GM21723 (cell line): ENCODE data around the gene CACNA1C.

Experiments used
- ATAC-seq: cut with Tn5 transposase; IDR thresholded peaks from one replicate; pipeline ENCODE4 v1.9.1; 2021; ENCODE audit warnings: mild to moderate bottlenecking, moderate library complexity; ENCODE audit not compliant: unreplicated experiment

CACNA1C gene

GRCh38 chr12:2192231-2192630, 139.4 kb downstream of the CACNA1C start:
- ATAC-seq, result no peak

DNA sequence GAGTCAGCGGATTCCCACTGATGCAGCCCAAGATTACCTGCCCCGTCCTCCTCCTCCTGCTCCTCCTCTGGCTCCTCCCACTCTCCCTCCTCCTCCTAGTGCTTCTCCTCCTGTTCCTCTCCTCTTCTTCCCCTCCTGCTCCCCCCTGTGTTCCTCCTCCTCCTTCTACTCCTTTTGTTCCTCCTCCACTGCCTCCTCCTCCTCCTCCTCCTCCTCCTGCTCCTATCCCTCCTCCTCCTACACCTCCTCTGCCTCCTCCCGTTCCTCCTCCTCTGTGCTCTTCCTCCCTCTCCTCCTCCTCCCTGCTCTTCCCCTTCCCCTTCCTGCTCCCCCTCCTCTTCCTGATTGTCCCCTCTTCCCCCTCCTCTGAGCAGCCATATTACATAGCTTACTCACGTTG, 141.3 kb downstream of the CACNA1C start:
- no peak for ATAC-seq

GRCh38 chr12:2194571-2194970, 141.8 kb downstream of the CACNA1C start:
- no peak for ATAC-seq

DNA sequence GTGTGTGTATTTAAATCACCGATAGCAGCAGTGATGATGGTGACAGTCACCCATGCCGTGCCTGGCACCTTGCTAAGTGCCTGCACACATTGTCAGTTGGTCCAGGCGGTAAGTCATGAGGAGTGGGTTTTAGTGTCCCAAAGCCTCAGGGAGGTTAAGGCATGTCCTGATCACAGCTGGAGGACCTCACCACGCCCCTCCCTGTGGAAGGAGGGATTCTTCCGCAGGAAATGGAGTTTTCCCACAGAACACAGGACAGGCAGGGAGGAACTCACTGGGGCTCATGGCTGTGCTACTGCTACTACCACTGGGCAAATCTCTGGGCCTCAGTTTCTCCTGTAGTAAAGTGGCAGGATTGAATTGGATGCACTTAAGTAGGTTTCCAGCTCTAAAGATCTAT, 142.3 kb downstream of the CACNA1C start:
- ATAC-seq, result no peak

- no peak for ATAC-seq
Measured at GRCh38 chr12:2198005-2198501, 145.3 kb downstream of the CACNA1C start.

GRCh38 chr12:2198542-2198941, 145.8 kb downstream of the CACNA1C start:
- ATAC-seq, result no peak

DNA sequence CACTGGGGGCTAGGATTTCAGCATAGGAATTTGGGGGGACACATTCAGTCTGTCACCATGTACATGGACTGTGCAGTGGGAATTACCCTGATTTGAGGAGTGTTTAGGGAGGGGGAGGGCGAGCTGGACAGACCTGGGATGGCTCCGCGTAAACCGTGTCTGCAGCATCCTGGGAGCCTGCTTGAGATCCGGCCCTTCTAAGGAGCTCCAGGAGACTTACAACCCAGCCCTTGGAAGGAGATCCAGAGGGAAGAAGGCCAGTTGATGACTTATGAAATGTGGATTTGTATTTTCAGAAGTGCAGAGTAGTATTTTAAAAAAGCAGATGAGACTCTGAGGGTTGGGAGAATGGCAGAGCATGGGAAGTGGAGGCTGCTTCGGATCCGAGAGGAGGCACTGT, 153.2 kb downstream of the CACNA1C start:
- ATAC-seq, result no peak

DNA sequence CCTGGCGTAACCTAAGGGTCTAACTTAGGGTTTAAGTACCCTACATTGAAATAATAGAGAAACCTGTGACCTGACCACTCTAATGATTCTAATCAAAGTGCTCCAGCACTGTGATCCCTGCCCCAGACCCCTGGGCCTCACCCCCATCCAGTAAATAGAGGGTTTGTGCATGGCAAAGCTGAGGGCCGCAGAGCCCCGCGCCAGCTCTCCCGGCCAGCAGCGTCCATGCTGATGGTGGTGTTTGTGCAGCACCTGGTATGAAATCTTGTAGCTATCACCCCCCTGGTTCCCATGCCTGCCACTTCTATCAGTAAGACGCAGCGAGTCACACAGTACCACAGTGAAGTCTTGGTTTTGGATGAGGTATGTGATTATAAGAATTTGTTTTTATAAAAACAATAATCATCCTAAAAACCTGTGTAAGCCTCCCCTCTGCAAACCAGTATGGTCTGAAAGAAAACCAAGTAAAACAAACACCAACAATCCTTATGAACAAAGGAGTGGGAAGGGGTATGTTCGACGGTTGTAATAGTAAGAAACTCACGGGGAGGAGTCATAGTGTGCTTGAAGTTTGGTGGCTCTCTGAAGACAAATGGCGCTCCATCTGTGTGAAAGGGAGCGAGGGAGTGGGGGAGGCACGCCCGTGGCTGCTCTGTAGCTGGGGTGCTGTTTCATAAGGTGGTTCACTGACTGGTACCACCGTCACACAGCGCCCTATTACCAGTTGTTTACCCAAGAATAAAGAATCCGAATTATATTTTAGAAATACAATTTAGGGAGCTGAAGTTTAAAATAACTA, 156.2 kb downstream of the CACNA1C start:
- no peak for ATAC-seq

DNA sequence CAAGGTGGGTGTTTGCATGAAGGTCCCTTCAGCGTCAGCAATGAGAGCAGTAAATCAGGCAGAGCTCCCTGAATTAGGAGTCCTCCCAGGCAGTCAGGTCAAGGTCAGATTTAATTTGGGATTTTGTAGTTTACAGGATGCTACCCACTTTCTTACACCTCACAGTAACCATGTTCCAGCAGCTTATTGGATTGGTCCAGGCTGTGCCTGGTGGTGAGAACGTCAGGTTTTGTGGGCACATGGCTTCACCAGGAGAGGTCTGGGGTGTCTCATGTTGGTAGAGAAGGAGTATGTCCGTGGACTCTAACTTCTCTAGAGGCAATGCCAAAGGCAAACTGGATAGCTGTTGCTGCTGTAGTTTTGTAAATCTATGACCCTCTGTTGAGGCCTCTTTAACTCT, 158.3 kb downstream of the CACNA1C start:
- ATAC-seq, result no peak

DNA sequence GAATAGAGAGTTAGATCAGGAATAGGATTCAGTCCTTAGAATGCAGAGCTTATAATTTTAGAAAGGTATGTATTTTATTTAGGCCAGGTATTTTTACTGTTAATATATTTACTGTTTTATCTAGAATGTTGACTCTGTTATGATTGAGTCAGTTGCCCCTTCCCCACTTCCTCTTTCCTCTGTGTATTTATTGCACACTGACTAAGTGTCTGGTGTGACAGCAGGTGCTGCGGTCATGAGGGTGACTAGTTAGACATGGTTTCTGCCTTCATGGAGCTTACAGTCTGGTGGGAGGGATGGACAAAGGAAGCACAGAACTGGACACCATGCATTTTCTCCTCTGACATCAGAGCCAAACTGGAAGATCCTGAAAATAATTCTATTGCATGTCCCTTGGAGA, 159.8 kb downstream of the CACNA1C start:
- ATAC-seq, result no peak

DNA sequence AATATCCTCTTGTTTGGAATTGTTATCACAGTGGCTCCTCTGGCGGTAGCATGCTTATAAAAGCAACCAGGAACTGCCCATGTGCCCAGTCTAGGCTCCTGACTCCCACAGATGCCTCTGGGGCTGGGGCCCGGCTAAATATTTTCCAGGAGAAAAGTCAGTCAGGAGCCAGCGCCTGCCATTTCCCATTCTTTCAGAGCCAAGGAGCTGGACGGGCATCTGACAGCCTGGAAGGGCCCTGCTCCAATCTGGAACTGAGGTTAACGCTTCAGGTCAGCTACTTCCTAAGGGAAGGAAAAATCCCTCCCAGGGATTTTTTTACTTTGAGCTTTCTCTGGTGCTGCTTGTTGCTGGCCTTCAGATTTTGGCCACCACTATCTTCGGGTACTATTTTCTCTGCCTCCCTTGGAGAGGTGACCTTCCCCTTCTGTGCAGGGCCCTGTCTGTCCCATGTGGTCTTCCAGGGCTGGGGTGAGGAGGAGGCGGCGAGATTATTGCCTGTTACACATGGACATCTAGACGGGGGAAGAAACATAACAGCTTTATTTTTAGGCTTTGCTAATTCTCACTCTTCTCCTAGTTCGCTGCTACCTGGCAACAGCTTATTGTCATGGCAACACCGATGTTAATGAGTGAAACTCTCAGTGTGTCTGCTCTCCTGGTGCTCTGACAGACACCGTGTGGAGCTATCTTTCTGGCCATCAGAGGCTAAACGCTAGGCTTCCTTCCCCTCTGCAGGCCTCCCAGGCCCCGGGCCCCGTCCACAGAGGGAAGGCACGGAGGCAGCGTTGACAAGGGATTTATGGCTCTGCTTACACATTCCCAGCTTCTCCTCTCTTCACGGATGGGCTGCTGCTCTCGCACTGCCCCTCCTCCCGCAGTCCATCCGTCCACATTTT, 160.4 kb downstream of the CACNA1C start:
- no peak for ATAC-seq

- no peak for ATAC-seq
Measured at GRCh38 chr12:2214411-2214810, 161.6 kb downstream of the CACNA1C start.

GRCh38 chr12:2215709-2216560, 163.1 kb downstream of the CACNA1C start:
- ATAC-seq, result no peak

- ATAC-seq, result no peak
Measured at GRCh38 chr12:2218706-2219105, 165.9 kb downstream of the CACNA1C start.

DNA sequence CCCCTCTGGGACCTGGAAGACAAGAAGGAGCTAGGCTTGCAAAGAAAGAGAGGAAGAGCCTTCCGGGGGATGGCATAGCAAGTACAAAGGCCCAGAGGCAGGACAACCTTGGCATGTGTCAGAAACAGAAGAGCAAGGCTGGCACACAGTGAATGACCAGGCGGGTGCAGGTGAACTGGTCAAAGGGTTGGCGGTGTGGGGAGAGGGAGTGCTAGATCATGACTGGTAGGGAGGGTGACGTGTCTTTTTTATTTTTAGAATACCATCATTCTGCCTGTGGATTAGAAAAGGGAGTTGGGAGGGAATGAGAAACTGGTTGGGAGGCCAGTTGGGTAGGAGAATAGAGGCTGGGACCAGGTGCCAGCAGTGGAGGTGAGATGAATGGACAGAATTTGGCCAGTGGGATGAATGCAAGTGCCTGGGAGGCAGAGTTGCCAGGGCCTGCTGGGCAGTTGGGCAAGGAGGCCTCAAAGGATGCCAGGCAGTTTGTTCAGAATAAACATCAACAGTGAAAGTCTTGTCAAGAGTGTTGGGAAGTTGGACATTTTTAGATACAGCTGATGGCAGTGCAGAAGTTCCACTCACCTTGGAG, 168.3 kb downstream of the CACNA1C start:
- ATAC-seq, result no peak

GRCh38 chr12:2222691-2223090, 169.9 kb downstream of the CACNA1C start:
- no peak for ATAC-seq

GRCh38 chr12:2224961-2225360, 172.2 kb downstream of the CACNA1C start:
- no peak for ATAC-seq

DNA sequence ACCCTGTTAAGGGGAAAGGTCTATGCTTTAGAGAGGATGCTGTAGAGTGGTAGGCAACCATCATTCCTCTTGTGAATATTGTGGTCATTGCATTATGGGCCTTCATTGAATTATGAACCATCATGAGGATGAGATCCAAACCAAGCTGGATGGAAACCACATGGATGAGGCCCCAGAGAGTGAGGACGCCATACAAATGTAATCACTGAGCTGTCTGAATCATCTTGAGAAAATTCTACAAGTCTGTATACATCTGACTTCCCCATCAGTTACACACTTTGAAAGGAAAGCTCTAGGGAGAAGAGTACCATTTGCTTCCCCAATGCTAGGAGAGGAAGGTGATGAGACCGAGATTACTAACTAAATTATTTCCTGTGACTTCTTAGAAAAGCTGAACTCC, 172.9 kb downstream of the CACNA1C start:
- no peak for ATAC-seq

- ATAC-seq, result no peak
Measured at GRCh38 chr12:2226641-2227040, 173.9 kb downstream of the CACNA1C start.

DNA sequence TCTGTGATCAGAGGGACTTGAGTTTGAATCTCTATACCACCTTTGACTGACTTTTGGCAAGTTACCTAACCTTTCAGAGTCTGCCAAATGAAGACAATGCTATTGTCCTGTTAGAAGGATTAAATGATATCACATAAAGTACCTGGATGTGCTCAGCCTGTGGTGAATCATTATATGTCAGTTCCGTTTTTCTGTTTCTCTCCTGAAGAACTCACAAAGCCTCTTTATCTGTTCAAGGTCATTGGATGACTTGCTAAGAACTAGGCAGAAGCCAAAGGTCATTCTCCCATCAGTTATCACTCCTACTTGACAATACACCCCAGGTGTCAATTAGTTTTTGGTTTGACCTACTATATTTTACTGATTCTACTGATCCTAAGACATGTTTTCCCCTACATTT, 174.6 kb downstream of the CACNA1C start:
- ATAC-seq, result no peak

- ATAC-seq, result no peak
Measured at GRCh38 chr12:2228535-2228934, 175.7 kb downstream of the CACNA1C start.
